RWPE2 (cell line): ENCODE data around the gene VTI1A.
"Not testable (repeated sequence)": the region's sequence is repeated elsewhere in the genome, so short reads cannot be mapped to it uniquely, and the experiment has no call there.

Source experiments
- ATAC-seq: fragments of 200-7000 bp; cut with Tn5 transposase; 3 replicates; pipeline ENCODE4 v1.9.1; 2021; ENCODE audit warnings: low read depth
- DNase-seq: peaks from one replicate; pipeline ENCODE4 v3.0.0-alpha.2; 2020; ENCODE audit warnings: low spot score
- H3K27ac ChIP-seq: fragments of 450-650 bp; 2 replicates; pipeline ENCODE4 v1.5.1; 2017; ENCODE audit warnings: mild to moderate bottlenecking; ENCODE audit not compliant: poor library complexity, severe bottlenecking
- H3K27me3 ChIP-seq: fragments of 250-450 bp; sonication (Bioruptor Pico); 2 replicates; pipeline ENCODE4 v1.5.1; 2021; ENCODE audit warnings: mild to moderate bottlenecking, moderate library complexity; ENCODE audit not compliant: insufficient read depth, poor library complexity, severe bottlenecking
- H3K36me3 ChIP-seq: fragments of 250-450 bp; sonication (Bioruptor Pico); 2 replicates; pipeline ENCODE4 v1.5.1; 2020; ENCODE audit warnings: low read depth, mild to moderate bottlenecking, moderate library complexity
- H3K4me1 ChIP-seq: fragments of 250-450 bp; sonication (Bioruptor Pico); 2 replicates; pipeline ENCODE4 v1.5.1; 2021; ENCODE audit warnings: mild to moderate bottlenecking, moderate library complexity; ENCODE audit not compliant: insufficient read depth, poor library complexity, severe bottlenecking
- H3K4me3 ChIP-seq: fragments of 250-450 bp; sonication (Bioruptor Pico); 2 replicates; pipeline ENCODE4 v1.5.1; 2021; ENCODE audit warnings: mild to moderate bottlenecking, moderate library complexity; ENCODE audit not compliant: severe bottlenecking
- H3K9me3 ChIP-seq: fragments of 250-450 bp; sonication (Bioruptor Pico); 2 replicates; pipeline ENCODE4 v1.5.1; 2021; ENCODE audit warnings: mild to moderate bottlenecking, moderate library complexity; ENCODE audit not compliant: severe bottlenecking
- TF ChIP-seq, protein P1 (sequence below): fragments of 450-650 bp; IDR thresholded peaks from one replicate; pipeline ENCODE4 v1.5.1; 2017; ENCODE audit warnings: mild to moderate bottlenecking, moderate library complexity; ENCODE audit not compliant: poor library complexity, severe bottlenecking

The VTI1A gene

DNA sequence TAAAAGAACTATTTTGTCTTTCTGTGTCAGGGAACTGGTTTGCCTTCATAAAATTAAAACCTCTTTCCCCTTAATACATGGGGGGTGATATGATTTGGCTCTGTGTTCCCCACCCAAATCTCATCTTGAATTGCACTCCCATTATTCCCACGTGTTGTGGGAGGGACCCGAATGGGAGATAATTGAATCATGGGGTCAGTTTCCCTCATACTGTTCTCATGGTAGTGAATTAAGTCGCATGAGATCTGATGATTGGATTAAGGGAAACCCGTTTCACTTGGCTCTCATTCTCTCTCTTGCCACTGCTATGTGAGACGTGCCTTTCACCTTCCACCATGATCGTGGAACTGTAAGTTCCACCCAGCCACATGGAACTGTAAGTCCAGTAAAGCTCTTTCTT lies 142.1 kb downstream of the VTI1A start:
- no peaks in the 10 kb centered on the region for H3K9me3 ChIP-seq
- no peak for ATAC-seq
- no peak for DNase-seq
- no peaks in the 10 kb centered on the region for H3K27me3 ChIP-seq
- TF ChIP-seq, protein P1, sequence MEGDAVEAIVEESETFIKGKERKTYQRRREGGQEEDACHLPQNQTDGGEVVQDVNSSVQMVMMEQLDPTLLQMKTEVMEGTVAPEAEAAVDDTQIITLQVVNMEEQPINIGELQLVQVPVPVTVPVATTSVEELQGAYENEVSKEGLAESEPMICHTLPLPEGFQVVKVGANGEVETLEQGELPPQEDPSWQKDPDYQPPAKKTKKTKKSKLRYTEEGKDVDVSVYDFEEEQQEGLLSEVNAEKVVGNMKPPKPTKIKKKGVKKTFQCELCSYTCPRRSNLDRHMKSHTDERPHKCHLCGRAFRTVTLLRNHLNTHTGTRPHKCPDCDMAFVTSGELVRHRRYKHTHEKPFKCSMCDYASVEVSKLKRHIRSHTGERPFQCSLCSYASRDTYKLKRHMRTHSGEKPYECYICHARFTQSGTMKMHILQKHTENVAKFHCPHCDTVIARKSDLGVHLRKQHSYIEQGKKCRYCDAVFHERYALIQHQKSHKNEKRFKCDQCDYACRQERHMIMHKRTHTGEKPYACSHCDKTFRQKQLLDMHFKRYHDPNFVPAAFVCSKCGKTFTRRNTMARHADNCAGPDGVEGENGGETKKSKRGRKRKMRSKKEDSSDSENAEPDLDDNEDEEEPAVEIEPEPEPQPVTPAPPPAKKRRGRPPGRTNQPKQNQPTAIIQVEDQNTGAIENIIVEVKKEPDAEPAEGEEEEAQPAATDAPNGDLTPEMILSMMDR, result no peak
- H3K4me3 ChIP-seq, result no peak overlapping the region
- H3K4me1 ChIP-seq, result peaks cover 11% of the 10 kb centered on the region
- no peaks in the 10 kb centered on the region for H3K36me3 ChIP-seq
- no peak overlapping the region for H3K27ac ChIP-seq

DNA sequence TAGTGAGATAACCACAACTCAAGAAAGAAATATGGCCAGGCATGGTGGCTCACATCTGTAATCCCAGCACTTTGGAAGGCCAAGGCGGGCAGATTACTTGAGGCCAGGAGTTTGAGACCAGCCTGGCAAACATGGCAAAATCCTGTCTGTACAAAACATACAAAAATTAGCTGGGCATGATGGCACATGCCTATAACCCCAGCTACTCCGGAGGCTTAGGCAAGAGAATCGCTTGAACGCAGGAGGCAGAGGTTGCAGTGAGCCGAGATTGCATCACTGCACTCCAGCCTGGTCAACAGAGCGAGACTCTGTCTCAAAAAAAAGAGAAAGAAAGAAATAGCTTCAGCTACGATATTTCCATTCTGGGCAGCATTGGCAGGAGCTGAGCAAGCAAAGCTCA lies 143.8 kb downstream of the VTI1A start:
- H3K4me1 ChIP-seq, H3K27ac ChIP-seq, H3K4me3 ChIP-seq, H3K9me3 ChIP-seq, H3K36me3 ChIP-seq, ATAC-seq, H3K27me3 ChIP-seq, DNase-seq: not testable (repeated sequence)

DNA sequence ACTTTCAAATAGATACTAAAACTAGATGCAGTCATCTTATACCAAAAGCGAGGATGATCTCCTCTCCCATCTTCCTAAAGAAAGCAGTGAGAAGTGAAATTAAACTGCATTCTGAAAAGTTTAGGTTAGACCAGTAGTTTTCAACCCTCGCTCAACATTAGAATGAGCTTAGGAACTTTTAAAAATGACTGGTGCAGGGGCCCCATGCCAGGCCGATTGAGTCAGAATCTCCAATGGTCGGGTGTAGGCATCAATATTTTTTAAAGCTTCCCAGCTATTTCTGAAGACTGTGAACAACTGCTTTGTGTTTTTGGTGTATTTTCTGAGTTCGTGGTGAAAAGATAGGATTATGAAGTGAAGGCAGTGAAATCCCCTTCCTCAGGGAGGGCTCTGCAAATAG lies 146.0 kb downstream of the VTI1A start:
- Histone ChIP-seq H3K36me3 (no peaks in the 10 kb centered on the region), H3K27ac (no peak overlapping the region), H3K4me1 (no peaks in the 10 kb centered on the region), H3K9me3 (no peaks in the 10 kb centered on the region), H3K27me3 (no peaks in the 10 kb centered on the region), H3K4me3 (no peak overlapping the region)
- TF ChIP-seq, protein P1, result no peak
- no peak for ATAC-seq
- DNase-seq, result no peak

DNA sequence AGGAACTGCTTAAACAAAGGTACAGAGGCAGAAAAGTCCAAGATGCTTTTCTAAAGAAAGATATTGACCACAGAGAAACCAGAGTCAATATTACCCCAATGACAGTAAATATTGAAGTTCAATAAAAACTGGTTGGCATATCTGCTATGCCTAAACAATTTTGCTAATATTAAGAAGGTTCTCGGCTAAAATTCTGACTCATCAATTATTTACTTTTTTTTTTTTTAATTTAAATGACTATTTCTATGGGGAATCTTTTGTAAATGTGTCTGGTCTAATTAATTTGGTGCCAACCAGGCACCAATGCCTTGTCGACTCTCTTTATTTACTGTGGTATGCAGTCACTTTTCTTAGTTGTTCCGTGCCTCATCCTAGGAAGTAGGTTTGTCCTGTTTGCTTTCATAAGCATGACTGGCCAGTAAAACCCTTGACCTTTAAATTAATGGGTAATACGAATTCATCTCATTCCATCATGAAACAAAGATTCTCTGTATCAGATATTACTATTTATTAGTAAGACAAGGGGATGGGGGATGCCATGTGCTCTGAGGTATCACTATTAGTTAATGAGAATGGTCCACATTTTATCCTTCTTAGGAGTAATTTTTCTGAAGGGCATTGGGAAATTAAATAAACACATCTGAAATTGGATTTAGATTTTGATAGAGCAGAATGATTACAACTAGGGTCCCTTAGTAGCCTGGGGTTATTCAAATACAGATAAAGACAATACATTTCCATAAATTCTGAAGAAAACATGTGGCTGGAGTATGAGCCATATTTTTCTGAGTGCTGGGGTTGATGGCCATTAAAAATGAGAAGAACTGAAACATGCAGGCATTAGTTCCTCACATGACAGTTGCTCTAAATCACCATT lies 154.4 kb downstream of the VTI1A start:
- DNase-seq (no peak), ATAC-seq (no peak)
- H3K27ac ChIP-seq, result no peak overlapping the region
- no peaks in the 10 kb centered on the region for H3K9me3 ChIP-seq
- TF ChIP-seq, protein P1, result no peak
- no peaks in the 10 kb centered on the region for H3K4me1 ChIP-seq
- H3K27me3 ChIP-seq, result no peaks in the 10 kb centered on the region
- H3K4me3 ChIP-seq, result no peak overlapping the region
- no peaks in the 10 kb centered on the region for H3K36me3 ChIP-seq

DNA sequence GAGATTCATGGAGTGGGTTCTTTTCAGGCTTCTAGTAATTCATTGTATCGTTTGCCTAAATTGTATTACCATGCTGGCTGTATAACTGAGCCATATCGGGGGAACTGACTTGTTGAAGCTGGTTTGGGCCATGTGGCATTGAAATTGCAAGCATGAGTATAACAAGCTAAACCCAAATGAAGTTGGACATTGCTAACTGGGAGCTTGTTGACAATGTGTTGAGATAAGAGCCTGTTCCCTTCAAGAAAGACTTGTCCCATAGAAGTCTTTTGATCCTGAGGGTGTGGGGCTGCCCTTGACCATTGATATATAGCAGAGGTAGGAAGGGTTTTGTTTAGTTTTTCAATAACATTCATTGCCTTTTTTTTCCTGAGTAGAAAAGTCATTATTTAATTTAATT lies 156.0 kb downstream of the VTI1A start:
- Histone ChIP-seq H3K36me3 (no peaks in the 10 kb centered on the region), H3K4me1 (no peaks in the 10 kb centered on the region), H3K9me3 (no peaks in the 10 kb centered on the region), H3K27ac (no peak overlapping the region), H3K27me3 (no peaks in the 10 kb centered on the region), H3K4me3 (no peak overlapping the region)
- DNase-seq, result no peak
- ATAC-seq, result no peak
- TF ChIP-seq, protein P1, result no peak
